Activated CD4-positive, alpha-beta T cell treated with anti-CD3 and anti-CD28 coated beads, Interleukin-10, Interleukin-2, amounts not matched to agents 100 ng/mL and 50 ng/mL, durations not matched to agents 16 hours and 8 hours (primary cell): Measurements from ENCODE around the gene KLK7.

ENCODE experiments used
- DNase-seq: peaks from one replicate; pipeline ENCODE4 v3.0.0-alpha.2; 2020

The KLK7 gene

DNA sequence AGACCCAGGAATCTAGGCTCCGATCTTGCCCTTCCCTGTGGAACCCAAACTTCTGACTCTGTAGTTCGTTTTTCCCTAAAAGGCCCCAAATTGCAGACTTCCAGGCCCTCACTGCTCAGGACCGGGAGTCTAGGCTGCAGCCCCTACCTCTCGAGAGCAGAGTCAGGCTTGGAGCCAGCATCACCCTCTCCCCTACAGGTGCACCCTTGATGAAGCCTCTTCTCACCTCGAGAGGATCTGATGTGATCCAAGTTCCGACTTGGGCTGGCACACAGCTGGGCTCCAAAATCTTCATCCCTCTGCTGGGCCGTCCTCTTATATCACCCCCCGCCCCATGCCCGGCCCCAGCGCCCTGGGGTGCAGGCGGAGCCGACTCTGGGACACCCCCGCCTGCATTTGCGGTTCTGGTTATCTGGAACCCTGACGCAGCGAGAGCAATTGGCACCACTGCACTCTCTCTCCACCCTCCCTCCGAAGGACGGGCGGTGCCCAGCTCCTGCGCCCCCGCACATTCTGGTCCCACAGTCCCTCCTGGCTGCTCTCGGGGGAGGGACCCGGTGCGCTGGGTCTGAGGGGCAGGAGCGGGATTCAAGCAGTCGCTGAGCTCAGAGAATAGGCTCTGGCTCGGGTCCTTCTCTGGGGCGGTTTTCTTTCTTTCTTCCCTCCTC is at the start of gene KLK7:
TSS of gene KLK7 (minus strand) at position 293 of the 668 bp plus-strand sequence. CDS start 1,518 bp downstream, outside the sequence.
- no peak for DNase-seq

DNA sequence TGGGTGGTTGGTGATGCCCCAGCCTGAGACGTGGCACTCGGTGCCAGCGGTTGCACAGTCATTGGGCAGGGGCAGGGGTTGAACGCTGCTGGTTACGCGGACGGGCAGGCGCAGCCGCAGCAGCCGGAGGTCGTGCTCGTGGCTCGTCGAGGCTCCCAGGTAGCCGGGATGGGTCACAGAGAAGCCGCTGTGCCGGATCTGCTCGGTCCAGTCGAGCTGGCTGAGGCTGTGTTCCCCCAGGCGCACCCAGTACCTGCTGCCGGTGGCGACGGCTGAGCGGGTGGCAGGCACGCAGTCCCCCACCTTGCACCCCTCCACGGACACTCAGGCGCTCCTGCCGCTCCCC is 48.1 kb upstream of the KLK7 start:
- DNase-seq, result no peak

DNA sequence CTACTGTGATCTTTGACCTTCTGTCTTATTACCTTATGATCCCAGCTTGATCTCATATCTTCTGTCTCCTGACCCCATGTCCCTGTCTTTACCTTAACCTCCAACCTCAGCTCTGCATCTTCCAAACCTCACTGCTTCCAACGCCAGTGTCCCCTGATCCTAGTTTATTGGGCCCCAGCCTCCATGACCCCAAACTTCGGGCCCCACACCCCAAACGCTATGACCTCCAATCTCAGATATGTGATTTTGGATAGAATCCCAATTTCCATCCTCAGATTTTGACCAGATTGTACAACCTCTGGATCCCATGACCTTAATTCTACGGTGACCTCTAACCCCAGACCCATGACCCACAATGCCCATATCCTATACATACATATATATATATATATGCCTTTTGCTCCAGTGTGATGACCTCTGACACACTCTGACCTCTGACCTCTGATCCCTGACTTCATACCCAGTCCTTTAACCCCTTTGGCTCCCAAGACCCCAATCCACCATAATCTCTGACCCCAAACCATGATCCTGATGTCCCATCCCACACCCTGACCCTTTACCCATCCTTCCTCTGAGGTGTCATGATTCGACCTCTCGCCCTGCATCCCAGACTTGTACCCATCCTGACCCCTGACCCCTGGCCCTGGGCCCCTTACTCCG is 47.6 kb upstream of the KLK7 start:
- DNase-seq, result no peak

DNA sequence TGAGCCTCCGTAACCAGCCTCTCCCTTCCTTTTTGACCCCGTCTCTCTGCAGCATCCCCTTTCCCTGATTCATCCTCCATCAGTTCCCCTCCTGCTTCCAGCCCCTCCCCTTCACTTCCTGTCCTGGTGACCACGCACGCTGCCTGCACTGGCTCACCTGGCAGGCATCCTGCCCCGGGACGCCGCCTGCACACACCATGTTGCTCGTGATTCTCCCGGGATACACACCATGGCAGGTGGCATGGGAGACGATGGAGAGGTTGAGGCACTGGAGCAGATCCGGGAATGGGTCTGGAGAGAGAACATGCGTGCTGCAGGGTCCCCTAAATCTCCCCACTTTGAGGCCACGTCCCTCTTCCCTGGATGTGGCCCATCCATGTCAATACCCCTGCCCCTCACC is 46.9 kb upstream of the KLK7 start:
- DNase-seq, result no peak

DNA sequence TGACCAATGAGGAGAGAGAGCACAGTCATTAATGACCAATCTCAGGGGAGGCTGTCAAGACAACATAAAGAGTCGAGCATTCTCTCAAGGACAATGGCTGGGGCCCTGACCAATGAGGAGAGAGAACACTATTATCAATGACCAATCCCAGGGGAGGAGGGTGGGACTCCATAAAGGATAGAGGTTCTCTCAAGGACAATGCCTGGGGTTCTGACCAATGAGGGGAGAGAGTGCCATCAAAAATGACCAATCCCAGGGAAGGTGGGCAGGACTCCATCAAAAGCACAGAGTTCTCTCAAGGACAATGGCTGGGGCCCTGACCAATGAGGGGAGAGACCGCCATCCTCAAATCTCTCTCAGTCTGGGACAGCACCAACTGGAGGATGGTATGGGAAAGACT is 46.0 kb upstream of the KLK7 start:
- no peak for DNase-seq

DNA sequence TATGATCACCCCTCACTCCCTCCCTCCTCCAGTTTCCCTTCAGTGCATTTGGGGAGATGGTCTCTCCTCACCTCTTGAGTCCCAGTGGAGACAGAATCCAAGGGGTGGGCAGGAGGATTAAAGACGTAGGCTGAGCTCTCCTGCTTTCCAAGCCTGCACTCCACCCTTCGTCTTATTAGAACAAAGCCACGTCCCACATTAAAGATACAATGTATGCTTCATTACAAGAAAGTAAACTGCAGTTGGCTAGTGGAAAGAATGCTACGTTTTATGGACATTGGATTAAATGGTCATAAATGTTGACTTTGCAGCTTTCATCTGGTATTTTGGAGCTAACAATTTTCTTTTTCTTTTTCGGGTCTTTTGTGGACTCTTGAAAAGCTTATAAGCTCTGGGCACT is 44.2 kb upstream of the KLK7 start:
- no peak for DNase-seq

DNA sequence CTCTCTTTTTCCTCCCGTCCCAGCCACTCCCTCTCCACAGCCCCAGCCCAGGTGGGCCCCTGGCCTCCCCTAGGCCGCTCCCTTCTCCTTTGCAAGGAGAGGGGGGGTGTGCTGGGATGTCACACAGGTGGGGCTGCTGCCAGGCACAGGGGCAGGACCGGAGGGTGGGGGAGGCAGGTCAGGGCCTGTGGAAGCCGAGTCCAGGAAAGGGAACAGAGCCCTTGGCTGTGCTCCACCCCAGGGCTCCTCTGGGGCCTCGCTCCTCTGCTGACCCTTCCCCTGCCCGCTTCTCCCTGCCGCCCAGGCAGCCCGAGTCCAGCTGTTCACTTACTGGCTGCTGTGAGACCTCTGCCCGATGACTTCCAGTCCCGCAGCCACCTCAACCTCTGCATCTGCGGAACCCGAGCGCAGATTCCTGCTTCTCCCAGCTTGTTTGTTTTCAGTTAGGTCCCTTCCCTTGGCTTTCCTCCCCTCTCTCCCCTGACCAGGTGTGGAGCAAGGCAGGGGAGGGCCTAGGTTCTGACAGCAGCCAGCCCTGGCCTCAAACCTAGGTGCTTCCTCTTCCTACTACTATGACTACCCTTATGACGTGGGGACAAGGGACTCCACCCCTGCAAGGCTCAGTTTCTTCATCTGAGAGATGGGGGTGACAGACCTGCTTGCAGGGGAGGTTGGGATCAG is 43.5 kb upstream of the KLK7 start:
- no peak for DNase-seq

DNA sequence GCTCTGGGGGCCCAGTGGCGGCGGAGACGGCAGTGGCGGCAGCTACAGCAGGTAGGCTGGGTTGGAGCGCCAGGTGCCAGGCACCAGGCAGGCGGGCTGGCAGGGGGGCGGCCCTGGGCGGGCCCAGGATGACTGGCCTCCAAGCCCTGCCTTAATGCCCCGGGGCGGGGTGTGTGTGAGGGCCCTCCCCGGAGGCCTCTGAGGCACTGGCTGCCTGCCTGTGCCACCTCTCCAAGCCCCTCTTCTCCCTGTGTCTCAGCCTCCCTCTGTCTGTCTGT is 42.8 kb upstream of the KLK7 start, which contains the start of gene KLK11:
TSS of gene KLK11 (minus strand) at position 63 of the 278 bp plus-strand sequence. CDS start 985 bp downstream, outside the sequence.
- DNase-seq, result no peak

DNA sequence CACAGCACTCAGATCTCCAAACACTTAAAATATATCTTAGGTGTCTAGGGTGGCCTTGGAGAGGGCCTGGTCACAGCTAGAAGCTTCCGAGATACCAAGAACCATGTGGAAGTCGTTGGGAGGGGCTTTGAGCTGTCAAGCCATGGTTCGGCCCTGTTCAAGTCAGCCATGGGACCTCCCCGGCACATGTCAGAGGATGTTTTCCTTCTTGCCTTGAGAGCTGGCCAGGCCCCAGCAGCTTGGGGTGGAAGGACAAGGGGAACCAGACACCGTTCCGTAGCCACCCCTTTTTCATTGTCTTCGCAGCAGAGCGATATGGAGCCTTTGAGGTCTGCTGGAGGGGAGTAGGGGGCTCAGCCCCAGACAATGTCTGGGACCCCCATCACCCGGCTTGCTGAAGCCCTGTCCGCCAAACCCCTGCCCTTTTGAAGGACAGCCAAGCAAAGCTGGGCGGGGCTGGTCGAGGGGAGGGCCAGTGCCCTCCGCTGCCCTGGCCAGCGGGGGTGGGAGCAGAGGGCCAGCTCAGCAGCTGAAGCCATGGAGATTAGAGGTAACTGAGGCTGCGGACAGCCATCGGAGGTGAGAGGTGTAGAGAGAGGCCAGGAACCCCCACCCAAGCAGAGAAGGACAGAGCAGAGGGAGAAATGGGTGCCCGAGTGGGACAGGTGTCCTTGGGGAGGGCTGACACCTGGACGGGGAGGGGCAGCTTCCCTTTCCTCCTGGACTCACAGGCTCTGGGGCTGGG is 42.3 kb upstream of the KLK7 start:
- DNase-seq, result no peak

DNA sequence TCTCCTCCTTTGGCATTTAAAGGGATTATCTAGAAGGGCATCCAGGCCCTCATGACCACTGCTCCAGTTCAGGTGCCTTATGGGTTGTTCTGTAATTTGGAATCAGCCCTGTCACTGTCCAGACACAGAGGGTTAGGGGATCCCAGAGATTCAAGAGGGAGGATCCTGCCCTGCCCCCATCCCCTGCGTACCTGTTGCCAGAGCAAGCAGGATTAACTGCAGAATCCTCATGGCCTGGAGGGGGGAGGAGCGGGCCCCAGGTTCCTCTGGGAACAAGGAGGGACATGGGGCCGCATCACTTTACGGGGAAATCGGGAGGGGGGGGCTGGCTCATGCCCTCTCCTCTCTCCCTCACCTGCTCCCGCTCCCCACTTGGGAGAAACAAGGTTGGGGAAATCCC is 41.7 kb upstream of the KLK7 start:
- no peak for DNase-seq

DNA sequence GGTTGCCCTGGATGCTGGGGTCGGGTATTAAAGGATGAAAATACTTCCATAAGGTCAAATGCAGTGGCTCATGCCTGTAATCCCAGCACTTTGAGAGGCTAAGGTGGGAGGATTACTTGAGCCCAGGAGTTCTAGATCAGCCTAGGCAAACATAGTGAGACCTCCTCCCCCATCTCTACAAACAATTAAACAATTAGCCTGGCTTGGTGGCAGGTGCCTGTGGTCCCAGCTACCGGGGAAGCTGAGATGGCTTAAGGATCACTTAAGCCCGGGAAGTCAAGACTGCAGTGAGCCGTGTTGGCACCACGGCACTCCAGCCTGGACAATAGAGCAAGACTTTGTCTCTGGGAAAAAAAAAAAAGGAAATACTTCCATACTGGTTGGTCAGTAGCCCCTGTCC is 41.2 kb upstream of the KLK7 start:
- DNase-seq, result no peak

DNA sequence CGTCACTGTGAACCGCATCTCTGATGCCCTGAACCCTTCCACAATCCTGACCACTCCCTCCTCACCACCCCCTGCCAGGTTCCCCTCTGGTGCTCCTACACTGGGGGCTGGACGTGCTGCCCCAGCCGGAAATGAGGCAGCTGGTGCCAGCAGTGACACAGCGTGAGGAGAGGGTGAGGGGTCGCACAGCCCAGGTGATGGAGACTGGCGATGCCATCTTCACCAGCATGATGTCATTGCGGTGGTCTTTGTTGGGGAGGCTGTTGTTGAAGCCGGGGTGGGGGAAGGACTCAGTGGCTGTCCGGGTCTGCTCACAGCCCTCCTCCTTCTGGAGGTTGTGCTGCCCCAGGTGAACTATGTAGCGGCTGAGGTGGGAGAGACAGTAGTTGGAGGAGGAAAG is 40.2 kb upstream of the KLK7 start:
- DNase-seq, result no peak

DNA sequence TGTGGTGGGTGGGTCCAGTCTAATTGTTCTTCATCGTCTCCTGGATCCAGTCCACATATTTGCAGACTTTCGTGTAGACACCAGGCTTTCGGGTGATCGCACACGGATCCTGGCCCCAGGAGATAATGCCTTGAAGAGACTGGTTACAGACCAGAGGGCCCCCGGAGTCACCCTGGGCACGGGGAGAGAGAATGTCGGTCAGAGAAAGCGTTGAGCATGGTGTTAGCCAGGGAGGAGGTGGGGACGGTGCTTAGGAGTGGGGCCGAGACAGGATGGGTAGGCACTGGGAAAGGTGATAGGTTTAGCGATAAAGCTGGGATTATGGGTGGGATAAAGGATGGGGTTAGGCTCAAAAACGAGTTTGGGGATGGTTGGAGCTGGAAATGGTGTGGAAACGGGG is 38.8 kb upstream of the KLK7 start:
- DNase-seq, result no peak

DNA sequence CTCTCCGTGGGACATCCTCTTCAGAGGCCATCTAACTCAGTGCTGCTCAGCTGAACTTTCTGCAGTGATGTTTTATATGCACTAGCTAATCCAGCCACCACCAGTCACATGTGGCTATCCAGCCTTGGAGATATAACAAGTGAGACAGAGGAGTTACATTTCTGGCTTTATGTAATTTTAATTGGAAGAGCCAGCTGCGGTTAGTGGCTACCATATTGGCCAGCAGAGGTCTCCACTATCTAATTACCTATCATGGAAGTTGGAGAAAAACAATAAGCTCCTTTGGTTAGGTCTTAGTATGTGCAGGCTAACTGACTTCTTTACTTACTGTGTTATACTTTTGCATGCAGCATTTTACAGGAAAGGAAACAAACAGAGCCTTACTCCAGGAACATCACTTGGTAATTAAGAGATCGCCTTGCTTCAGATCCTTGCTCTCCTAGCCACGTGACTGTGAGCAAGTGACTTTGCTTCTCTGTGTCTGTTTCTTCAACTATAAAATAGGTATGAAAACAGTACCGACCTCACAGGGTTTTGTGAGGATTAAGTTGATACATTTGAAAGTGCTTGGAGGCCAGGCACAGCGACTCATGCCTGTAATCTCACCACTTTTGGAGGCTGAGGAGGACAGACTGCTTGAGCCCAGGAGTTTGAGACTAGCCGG is 37.4 kb upstream of the KLK7 start:
- DNase-seq, result peak; percentile 19

DNA sequence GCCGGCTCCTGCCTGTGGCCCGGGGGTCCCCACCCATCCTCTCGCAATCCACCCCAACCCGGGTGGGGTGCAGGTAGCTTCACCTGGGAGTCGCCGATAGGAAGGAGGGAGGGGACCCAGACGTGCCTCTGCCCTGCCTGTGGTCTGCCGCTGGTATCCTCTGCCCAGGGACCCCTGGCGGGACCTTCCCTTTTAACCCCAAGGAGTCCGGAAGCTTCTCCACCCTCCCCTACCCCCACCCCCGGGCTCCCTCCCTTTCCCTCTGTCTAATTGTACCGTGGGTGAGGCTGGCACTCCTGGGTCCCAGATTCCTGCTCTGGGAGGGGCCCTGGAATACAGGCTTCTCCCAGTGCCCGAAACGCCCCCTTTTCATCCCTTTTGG is 35.8 kb upstream of the KLK7 start, which contains the start of gene KLK10:
TSS of gene KLK10 (minus strand) at position 166 of the 382 bp plus-strand sequence. CDS start 579 bp downstream, outside the sequence.
- DNase-seq, result no peak

DNA sequence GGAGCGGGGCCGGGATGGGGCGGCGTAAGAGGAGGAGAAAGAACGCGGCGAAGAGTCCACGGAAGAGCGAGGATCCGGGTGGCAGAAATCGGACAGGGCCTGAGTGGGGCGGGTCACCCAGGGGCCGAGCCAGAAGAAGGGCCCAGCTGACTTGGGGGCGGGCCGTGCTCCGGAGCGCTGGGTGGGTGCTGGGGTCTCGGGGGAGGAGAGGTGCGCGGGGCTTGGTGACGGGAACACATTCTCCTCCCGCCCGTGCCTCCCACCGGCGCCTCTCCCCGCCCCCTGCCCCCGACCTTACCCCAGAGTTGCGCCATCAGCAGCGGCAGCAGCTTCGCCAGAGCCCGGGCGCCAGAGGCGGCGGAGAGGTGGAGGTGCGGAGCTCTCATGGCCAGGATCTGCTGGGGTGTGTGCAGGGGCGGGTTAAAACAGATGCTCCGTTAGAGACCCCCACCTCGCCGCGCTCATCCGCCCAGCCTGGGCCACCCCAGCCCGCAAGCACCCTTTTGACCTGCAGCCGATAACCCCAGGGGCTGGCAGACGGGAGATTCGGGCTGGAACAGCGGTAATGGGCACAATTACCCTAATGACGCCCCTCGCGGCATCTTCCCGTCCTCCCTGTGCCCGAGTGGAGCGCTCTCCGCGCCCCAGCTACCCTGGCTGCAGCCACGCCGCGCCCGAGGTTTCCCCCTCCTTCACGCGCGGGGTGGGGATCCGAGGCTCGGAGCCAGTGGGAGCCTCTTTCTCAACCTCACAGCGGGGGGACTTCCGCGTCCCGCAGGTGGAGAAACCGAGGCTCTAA is 35.2 kb upstream of the KLK7 start:
- no peak for DNase-seq

DNA sequence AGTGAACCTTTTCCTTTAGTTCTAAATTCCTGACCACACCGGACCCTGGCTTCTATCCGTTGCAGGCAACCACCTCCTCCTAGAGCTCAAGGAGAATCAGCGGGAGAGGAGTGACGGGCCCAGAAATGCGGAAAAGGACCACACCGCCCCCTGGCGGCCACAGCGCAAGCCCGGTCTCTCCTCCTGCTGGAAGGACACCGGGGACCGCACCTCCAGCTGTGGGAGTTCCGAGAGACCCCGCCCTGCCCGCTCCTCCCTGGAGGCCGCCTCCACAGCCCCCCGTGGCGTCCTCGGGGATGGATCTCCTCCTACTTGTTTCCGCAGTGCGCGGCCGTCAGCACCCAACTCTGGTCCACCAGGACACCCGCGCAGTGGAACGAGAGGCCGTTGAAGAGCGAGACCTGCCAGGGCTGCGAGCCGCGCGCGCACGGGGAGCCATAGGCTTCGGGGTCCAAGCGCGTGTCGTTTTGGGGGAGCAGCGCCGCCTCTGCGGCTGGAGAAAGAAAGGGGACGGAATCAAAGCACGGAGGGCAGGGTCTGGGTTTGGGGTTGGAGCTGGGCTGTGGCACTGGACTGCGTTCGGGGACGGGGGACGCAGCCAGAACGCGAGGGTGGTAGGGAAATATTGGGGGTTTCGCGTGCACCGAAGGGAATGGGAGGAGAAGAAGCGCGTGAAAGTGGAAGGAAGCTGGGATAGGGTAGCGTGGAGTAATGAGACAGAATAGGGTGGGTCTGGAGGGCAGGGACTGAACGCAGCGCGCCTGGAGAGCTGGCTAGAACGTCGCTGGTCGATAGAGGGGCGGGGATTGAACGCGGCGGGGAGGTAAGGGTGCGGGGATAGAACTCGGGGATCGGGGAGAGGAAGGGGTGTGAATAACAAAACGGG is 33.3 kb upstream of the KLK7 start:
- DNase-seq, result peak; percentile 18

DNA sequence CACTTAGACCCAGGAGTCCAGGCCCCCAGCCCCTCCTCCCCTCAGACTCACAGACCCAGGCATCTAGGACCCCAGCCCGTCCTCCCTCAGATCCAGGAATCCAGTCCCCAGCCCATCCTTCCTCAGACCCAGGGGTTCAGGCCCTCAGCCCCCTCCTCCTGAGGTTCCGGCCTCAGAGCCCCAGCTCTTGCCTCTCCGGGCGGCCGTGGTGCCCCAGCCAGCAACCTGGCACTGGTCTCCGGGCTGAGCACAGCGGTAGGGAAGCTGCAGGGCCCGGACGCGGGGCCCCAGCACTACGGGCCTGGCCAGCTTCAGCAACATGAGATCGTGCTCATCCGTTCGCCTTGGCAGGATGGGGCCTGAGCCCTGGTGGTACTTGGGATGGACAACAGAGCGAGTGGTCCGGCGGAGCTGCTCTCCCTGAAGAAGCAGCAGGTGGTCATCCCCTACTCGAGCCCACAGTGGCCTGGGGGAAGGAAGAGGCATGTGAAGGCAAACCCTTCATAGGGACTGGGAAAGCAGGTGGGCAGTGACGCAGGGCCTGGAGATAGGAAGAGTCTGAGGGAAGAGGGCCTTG is 32.1 kb upstream of the KLK7 start:
- no peak for DNase-seq

DNA sequence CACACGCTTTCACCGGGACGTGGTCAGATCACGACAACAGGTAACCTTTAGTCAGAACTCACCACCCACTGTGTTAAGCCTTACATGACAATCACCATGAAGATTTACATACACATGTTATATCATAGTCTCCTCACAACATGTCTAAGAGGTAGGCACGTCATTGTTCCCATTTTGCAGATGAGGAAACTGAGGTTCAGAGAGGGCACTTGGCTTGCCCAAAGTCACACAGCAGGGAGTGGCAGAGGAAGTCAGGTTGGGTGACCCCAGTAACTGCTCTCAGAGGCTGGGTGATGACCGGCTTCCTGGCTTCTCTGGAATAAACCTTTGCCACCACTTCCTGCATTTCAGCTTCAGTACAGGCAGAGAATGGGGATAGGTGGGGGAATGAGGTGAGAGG is 30.5 kb upstream of the KLK7 start:
- no peak for DNase-seq

DNA sequence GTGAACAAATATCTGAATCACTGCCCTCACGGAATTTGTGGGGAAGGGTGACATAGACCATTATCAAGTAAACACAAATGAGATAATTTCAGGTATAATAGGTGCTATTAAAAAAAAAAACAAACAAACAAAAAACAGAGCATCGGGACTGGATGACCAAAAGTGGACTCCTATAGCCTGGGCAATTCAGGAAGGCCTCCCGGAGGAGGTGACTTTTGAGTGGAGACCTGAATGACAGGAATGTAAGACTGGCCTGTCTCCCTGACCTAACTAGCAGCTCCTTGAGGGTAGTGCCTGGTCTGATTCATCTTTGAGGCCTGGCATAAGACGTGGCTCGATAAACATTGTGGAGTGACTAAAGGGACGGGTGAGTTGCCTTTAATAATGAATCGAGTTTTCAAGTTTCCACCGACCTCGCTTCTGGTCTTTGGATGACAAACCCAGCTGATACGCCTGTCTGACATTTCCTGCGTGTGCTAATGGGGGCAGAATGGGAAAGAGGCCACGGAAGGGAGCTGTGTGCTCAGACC is 29.0 kb upstream of the KLK7 start:
- no peak for DNase-seq
